Pancreas (tissue), 10 donors: ENCODE results near the gene TSPAN17. TPM values are rescaled to one million over a fixed set of nuclear protein-coding genes. Genes with fewer than 3 reads are reported as not detected.

Experiments used
- ATAC-seq, 4 donors: fragments of 200-7000 bp; cut with Tn5 transposase; one replicate each; pipeline versions ENCODE4 v1.8.0 to v1.9.1; 2020; ENCODE audit warnings: mild to moderate bottlenecking in 4 of 4, moderate library complexity in 4 of 4
- DNase-seq, 6 donors: peaks; one replicate each; pipeline ENCODE4 v3.0.0-alpha.2; 2020
- FAIRE-seq: peaks from 2 replicates; lab custom pipeline; 2012; peaks lifted over from hg19 to GRCh38; lab: Jason Lieb, UNC
- H3K27ac ChIP-seq, 4 donors: fragments of 200-600 bp; sonication (generic); 1 replicate in 3 of 4; 2 replicates in 1 of 4; pipeline versions ENCODE4 v1.5.0 to v1.8.0; 2020
- H3K27me3 ChIP-seq, 4 donors: fragments of 200-600 bp; one replicate each; pipeline ENCODE4 v1.8.0; 2021
- H3K36me3 ChIP-seq, 3 donors: fragments of 200-600 bp; sonication (generic) in 1 of 3; one replicate each; pipeline versions ENCODE4 v1.5.0 to v1.8.0; 2020 to 2021
- H3K4me1 ChIP-seq, 3 donors: fragments of 200-600 bp; one replicate each; pipeline ENCODE4 v1.8.0; 2021
- H3K4me3 ChIP-seq, 4 donors: fragments of 200-600 bp; sonication (generic) in 2 of 4; one replicate each; pipeline versions ENCODE4 v1.5.0 to v1.8.0; 2020 to 2021
- H3K9me3 ChIP-seq, 4 donors: fragments of 200-600 bp; one replicate each; pipeline ENCODE4 v1.8.0; 2021
- WGBS, 2 donors: extraction: QIAGEN DNeasy Blood & Tissue Kit; methylation state at CpG; one replicate each; pipeline ENCODE4 v1.1.7; 2013; 5-methylcytosine and 5-hydroxymethylcytosine counted together
- intact Hi-C, 3 donors: fragments of 100-400 bp; cut with DNase I; formaldehyde crosslinking; loops; one replicate each; pipeline versions ENCODE4 v1.11.1 to v1.14.2; 2022
- polyA plus RNA-seq, 2 donors: library from polyadenylated mRNA; stranded (reverse); fragments of 200-250 nt; gene quantifications; one replicate each; pipeline ENCODE4 v1.2.3, GENCODE V29; 2013
- total RNA-seq, 6 donors: library from RNA; stranded (reverse); fragmentation: NEBNext Ultra II Directional in 4 of 6; extraction: Animal tissue kit (Norgen Biotek cat#: 25700) in 4 of 6; gene quantifications; one replicate each; pipeline versions ENCODE4 v1.2.1 to v1.2.4, GENCODE V29; 2021 to 2023
- TF ChIP-seq, protein P1 (sequence below), 4 donors: fragments of 200-600 bp; sonication (generic) in 3 of 4; IDR thresholded peaks; one replicate each; pipeline versions ENCODE4 v1.5.0 to v1.8.0; 2021; ENCODE audit warnings: antibody characterized with exemption in 4 of 4
- donor health status: healthy with polysubstance abuse.
- donor health status: DM: no; HTN: no; CAD: no; lungs with moderate emphysema.
- donor health status: DM: no; HTN: no; CAD: no.
- donor health status: control.
- donor health status: control.
- donor health status: Bipolar disorder and iron deficiency.
- donor health status: DM: yes; HTN: yes; CAD: no.
- donor health status: DM: no; HTN: no; CAD: no.
- donor health status: DM: no; HTN: no; CAD: no.
- donor health status: DM: yes; HTN: yes; CAD: no.

The TSPAN17 gene
- total and polyA plus RNA-seq, 8 donors = 12.4 to 30.1 (median 18.7) TPM

DNA sequence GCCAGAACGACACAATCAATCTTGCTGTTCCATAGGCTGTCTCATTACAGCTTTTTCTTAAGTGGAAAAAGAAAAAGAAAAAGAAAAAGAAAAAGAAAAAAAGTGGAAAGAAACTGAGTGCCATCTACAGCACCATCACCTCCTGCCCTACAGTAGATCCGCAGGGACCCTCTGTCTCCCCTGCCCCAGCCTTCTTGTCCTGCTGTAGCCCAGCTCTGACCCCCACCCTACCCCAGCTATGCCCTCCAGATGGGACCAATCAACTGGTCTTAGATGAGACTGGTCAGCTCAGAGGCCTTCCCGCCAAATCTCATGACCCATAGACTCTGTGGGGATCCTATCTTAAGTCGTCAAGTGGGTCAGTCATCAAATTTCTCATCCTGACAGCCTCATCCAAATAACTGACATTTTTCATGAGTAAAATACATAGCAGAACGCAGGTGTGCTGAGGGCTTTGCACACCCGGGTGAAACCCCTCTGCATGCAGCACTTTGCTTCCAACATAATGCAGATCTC lies 34.8 kb downstream of the TSPAN17 start:
- Histone ChIP-seq H3K9me3 (no peaks in the 10 kb centered on the region), H3K27me3 (peaks cover 0 to 8% (median 4%) of the 10 kb centered on the region in 4 donors), H3K27ac (no peak overlapping the region), H3K4me3 (no peak overlapping the region), H3K4me1 (no peaks in the 10 kb centered on the region), H3K36me3 (no peaks in the 10 kb centered on the region)
- 48 to 53% methylated on average over 6 of the region's 6 CpGs for WGBS, 2 donors
- ATAC-seq (no peak), FAIRE-seq (no peak), DNase-seq (no peak)
- TF ChIP-seq, protein P1, sequence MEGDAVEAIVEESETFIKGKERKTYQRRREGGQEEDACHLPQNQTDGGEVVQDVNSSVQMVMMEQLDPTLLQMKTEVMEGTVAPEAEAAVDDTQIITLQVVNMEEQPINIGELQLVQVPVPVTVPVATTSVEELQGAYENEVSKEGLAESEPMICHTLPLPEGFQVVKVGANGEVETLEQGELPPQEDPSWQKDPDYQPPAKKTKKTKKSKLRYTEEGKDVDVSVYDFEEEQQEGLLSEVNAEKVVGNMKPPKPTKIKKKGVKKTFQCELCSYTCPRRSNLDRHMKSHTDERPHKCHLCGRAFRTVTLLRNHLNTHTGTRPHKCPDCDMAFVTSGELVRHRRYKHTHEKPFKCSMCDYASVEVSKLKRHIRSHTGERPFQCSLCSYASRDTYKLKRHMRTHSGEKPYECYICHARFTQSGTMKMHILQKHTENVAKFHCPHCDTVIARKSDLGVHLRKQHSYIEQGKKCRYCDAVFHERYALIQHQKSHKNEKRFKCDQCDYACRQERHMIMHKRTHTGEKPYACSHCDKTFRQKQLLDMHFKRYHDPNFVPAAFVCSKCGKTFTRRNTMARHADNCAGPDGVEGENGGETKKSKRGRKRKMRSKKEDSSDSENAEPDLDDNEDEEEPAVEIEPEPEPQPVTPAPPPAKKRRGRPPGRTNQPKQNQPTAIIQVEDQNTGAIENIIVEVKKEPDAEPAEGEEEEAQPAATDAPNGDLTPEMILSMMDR (IDR thresholded peaks at IDR 0.05) = no peak
- intact Hi-C loops = no loop called here

DNA sequence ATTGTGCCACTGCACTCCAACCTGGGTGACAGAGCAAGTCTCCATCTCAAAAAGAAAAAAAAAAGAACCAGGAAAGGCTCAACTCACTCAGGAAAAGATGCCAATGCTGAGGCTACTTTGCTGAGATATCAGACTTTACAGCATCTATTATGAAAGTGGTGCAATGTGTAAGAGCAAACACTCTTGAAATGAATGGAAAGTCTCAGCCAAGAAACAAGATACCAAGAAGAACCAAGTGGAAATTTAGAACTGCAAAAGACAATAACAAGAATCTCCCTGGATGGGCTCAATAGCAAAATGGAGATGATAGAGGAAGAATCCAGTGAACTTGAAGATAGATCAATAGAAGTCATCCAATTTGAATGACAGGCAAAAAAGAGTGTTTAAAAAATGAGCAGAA lies 37.7 kb downstream of the TSPAN17 start:
- peaks cover 0 to 8% (median 4%) of the 10 kb centered on the region in 4 donors for H3K27me3 ChIP-seq
- no peaks in the 10 kb centered on the region for H3K9me3 ChIP-seq
- intact Hi-C loops = no loop called here
- FAIRE-seq (no peak), DNase-seq (no peak), ATAC-seq (no peak)
- no peaks in the 10 kb centered on the region for H3K4me1 ChIP-seq
- H3K27ac ChIP-seq = no peak overlapping the region
- H3K36me3 ChIP-seq = no peaks in the 10 kb centered on the region
- TF ChIP-seq, protein P1 (IDR thresholded peaks at IDR 0.05) = no peak
- H3K4me3 ChIP-seq = no peak overlapping the region

DNA sequence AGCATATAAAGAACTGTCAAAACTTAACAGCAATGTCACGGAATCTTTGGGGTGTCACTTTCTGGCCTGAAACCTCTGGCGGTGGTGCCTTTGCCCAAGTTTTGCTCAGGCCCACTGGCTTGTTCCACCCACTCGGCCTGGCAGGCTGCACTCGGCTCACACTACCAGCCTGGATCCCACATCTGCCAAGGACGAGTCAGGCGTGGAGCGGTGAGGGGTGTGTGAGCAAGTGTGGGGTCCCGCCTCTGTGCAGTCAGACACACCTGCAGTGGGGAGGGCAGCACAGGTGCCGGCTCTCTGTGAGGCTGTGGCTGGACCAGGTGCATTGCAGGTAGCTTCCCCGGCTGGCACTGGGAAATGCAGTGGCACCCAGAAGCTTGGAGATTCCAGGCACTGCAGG lies 40.0 kb downstream of the TSPAN17 start:
- no peak overlapping the region for H3K4me3 ChIP-seq
- no peaks in the 10 kb centered on the region for H3K4me1 ChIP-seq
- intact Hi-C loops = no loop called here
- WGBS, 2 donors = 71 to 87% methylated on average over 9 to 10 of the region's 10 CpGs
- no peak for DNase-seq
- no peak for ATAC-seq
- no peaks in the 10 kb centered on the region for H3K9me3 ChIP-seq
- H3K27ac ChIP-seq = no peak overlapping the region
- TF ChIP-seq, protein P1 (IDR thresholded peaks at IDR 0.05) = no peak
- FAIRE-seq = no peak
- H3K27me3 ChIP-seq = peaks cover 0 to 4% (median 2%) of the 10 kb centered on the region in 4 donors
- H3K36me3 ChIP-seq = no peaks in the 10 kb centered on the region

DNA sequence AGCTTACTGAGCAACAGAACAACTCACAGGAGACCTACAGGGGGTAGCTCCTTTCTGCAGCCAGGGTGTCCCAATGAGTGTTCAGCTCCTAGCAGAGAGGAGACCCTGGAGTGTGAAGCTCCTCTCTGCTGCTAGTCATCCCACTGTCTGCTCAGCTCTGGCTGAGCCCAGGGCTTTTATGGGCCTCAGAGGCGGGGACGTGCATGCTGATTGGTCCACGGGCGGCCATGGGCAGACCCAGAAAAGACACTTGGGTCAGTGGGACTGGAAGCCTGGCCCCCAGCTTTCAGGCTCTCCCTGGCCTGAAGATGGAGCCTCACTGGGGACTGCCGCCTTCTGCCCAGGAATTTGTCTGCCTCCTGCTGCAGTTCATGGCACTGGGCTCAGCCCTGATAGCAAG lies 40.6 kb downstream of the TSPAN17 start:
- Histone ChIP-seq H3K36me3 (no peaks in the 10 kb centered on the region), H3K27ac (no peak overlapping the region), H3K4me1 (no peaks in the 10 kb centered on the region), H3K4me3 (no peak overlapping the region), H3K9me3 (no peaks in the 10 kb centered on the region), H3K27me3 (peaks cover 0 to 4% (median 2%) of the 10 kb centered on the region in 4 donors)
- DNase-seq (no peak), FAIRE-seq (no peak), ATAC-seq (no peak)
- intact Hi-C loops = no loop called here
- TF ChIP-seq, protein P1 (IDR thresholded peaks at IDR 0.05) = no peak
- WGBS, 2 donors = 74 to 79% methylated on average over 5 of the region's 5 CpGs

DNA sequence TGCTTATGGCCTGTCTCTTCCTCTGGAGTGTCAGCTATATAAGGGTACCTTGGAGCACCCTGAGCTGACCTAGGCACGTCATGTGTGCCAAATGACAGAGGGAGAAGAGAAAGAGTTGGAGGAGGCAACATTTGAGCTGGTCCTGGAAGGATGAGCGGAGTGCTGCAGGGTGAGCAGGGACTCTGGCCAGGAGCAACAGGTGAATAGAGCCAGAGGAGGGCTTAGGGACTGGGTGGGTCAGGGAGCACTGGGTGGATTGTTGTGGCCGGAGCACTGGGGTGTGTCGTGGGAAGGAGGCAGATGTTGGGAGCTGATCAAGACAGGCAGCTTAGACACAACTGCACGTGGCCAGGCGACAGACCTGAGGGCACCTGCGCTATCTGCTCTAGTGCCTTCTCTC lies 43.6 kb downstream of the TSPAN17 start:
- no peaks in the 10 kb centered on the region for H3K36me3 ChIP-seq
- ATAC-seq (no peak), DNase-seq (no peak), FAIRE-seq (no peak)
- H3K27ac ChIP-seq = no peak overlapping the region
- intact Hi-C loops = no loop called here
- H3K9me3 ChIP-seq = no peaks in the 10 kb centered on the region
- peaks cover 0 to 2% (median 0%) of the 10 kb centered on the region in 3 donors for H3K4me1 ChIP-seq
- peaks cover 0 to under 1% (median 0%) of the 10 kb centered on the region in 4 donors for H3K27me3 ChIP-seq
- TF ChIP-seq, protein P1 (IDR thresholded peaks at IDR 0.05) = no peak
- H3K4me3 ChIP-seq = no peak overlapping the region
- WGBS, 2 donors = 57 to 59% methylated on average over 7 of the region's 7 CpGs
